ENCODE measurements around the gene LMBRD1.

Gene LMBRD1

GRCh38 chr6:69632932-69633331 lies 163.9 kb downstream of the LMBRD1 start:
- Histone ChIP-seq H3K4me3 (IDR thresholded peaks at IDR 0.05; ENCODE audit: insufficient read depth, low read depth, low read length) (no peak overlapping the region), H3K9ac (peak overlapping the region; percentile 28; the same call in 1 of the 2 replicates), H3K4me2 (peak overlapping the region; percentile 95), H3K79me2 (ENCODE audit: insufficient read depth, low read depth) (no peaks in the 10 kb centered on the region), H4K20me1 (ENCODE audit: insufficient read depth) (no peaks in the 10 kb centered on the region), H3K27me3 (ENCODE audit: insufficient read depth, low read depth) (no peaks in the 10 kb centered on the region), H2AFZ (ENCODE audit: low read depth) (no peak overlapping the region), H3K4me1 (ENCODE audit: low read depth, poor library complexity, severe bottlenecking) (peaks cover 52% of the 10 kb centered on the region), H3K36me3 (ENCODE audit: insufficient read depth) (no peaks in the 10 kb centered on the region), H3K27ac (peak overlapping the region; percentile 89)
- no peak for TF ChIP-seq CTCF (conservative IDR thresholded peaks at IDR 0.05; ENCODE audit: low read depth, low read length)

GRCh38 chr6:69631552-69632346 lies 165.1 kb downstream of the LMBRD1 start:
- Histone ChIP-seq H2AFZ (ENCODE audit: low read depth) (peak overlapping the region; percentile 19; the same call in 1 of the 2 replicates), H3K9ac (peak overlapping the region; percentile 28; the same call in 1 of the 2 replicates), H3K79me2 (ENCODE audit: insufficient read depth, low read depth) (no peaks in the 10 kb centered on the region), H3K27ac (peak overlapping the region; percentile 89), H3K27me3 (ENCODE audit: insufficient read depth, low read depth) (no peaks in the 10 kb centered on the region), H3K4me2 (peak overlapping the region; percentile 95), H4K20me1 (ENCODE audit: insufficient read depth) (no peaks in the 10 kb centered on the region), H3K4me3 (IDR thresholded peaks at IDR 0.05; ENCODE audit: insufficient read depth, low read depth, low read length) (no peak overlapping the region), H3K4me1 (ENCODE audit: low read depth, poor library complexity, severe bottlenecking) (peaks cover 52% of the 10 kb centered on the region), H3K36me3 (ENCODE audit: insufficient read depth) (no peaks in the 10 kb centered on the region)
- no peak for TF ChIP-seq CTCF (conservative IDR thresholded peaks at IDR 0.05; ENCODE audit: low read depth, low read length)

- no peaks in the 10 kb centered on the region for H3K27me3 ChIP-seq (ENCODE audit: insufficient read depth, low read depth)
- H3K27ac ChIP-seq: peak overlapping the region; percentile 89
- H3K79me2 ChIP-seq (ENCODE audit: insufficient read depth, low read depth): no peaks in the 10 kb centered on the region
- no peak overlapping the region for H3K4me3 ChIP-seq (IDR thresholded peaks at IDR 0.05; ENCODE audit: insufficient read depth, low read depth, low read length)
- peak overlapping the region; percentile 19; the same call in 1 of the 2 replicates for H2AFZ ChIP-seq (ENCODE audit: low read depth)
- H3K4me1 ChIP-seq (ENCODE audit: low read depth, poor library complexity, severe bottlenecking): peaks cover 52% of the 10 kb centered on the region
- H3K9ac ChIP-seq: peak overlapping the region; percentile 28; the same call in 1 of the 2 replicates
- H3K4me2 ChIP-seq: peak overlapping the region; percentile 95
- H3K36me3 ChIP-seq (ENCODE audit: insufficient read depth): no peaks in the 10 kb centered on the region
- TF ChIP-seq CTCF (conservative IDR thresholded peaks at IDR 0.05; ENCODE audit: low read depth, low read length): no peak
- H4K20me1 ChIP-seq (ENCODE audit: insufficient read depth): no peaks in the 10 kb centered on the region
Observed at GRCh38 chr6:69630767-69631166, 166.0 kb downstream of the LMBRD1 start.

GRCh38 chr6:69627625-69628024 lies 169.2 kb downstream of the LMBRD1 start:
- Histone ChIP-seq H3K27me3 (ENCODE audit: insufficient read depth, low read depth) (no peaks in the 10 kb centered on the region), H3K27ac (no peak overlapping the region), H3K9ac (no peak overlapping the region), H3K36me3 (ENCODE audit: insufficient read depth) (no peaks in the 10 kb centered on the region), H2AFZ (ENCODE audit: low read depth) (no peak overlapping the region), H4K20me1 (ENCODE audit: insufficient read depth) (no peaks in the 10 kb centered on the region), H3K4me2 (no peak overlapping the region), H3K4me3 (IDR thresholded peaks at IDR 0.05; ENCODE audit: insufficient read depth, low read depth, low read length) (no peak overlapping the region), H3K79me2 (ENCODE audit: insufficient read depth, low read depth) (no peaks in the 10 kb centered on the region), H3K4me1 (ENCODE audit: low read depth, poor library complexity, severe bottlenecking) (peaks cover 32% of the 10 kb centered on the region)
- TF ChIP-seq CTCF (conservative IDR thresholded peaks at IDR 0.05; ENCODE audit: low read depth, low read length): no peak
